ENCODE measurements around the gene ARSB.

The ARSB gene

DNA sequence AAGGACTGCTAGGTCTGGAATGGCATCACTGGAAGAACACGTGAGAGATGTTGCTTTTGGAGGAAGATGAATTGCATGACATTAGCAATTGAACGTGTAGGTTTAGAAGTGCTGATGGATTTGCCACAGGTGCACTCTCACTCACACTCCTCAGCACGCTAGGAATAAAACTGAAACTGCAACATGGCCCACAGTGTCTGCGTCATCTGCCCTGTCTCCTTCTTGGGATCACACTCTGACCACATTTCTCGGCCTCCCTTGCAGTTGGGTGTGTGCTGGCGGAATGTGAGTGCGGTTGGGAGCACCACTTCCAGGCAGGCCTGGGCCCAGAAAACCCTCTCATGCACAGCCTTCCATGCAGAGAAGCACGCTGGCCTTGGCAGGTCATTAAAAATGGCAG, 183.7 kb downstream of the ARSB start:
- no peak for ATAC-seq

DNA sequence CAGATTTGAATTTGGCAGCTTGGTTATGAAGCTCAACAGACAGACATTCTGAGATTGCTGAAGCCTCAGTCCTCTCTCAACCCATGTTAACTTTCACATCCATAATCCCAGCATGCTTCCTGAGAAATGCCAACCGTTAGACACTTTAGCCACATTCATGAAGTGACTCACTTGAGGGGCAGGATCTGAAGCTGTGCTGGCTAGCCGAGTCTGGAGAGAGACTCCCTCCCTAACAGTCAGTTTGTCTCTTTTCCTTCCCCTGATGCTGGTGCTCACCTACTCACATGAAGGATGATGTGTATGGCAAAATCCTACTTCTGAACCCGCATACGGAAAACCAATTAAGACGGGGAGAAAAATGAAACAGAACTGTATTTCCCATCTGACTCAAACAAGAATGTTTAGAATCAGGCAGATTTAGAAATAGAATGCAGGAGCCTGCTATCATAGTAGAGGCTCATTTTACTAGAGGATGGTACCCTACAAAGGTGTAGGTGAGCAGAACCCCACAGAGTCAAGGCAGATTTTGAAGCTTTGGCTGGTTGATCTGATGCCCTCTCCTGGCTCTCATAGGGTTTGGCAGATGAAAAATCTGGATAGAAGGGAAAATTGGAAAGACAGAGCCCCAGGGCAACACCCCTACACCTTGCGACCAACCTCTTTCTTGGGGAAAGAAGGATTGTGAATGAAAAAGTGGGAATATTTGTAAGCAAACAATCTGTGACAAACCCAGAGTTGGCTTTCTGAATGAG, 185.7 kb downstream of the ARSB start:
- no peak for ATAC-seq

DNA sequence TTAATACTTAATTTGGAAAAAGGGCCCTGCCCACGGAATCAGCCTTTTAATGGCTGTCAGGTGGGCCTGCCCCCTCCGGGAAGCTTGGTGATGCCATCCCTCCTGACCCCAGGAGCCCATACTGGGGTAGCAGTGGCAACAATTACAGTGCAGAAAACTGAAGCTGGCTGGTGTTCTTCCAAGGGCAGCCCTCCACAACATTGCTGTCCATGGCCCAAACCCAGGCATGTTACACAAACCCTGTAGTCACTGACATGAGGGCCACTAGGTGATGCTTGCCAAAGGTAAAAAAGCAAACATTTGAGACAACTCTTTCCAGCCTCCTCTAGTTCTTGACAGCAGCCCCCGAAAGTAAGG, 186.5 kb downstream of the ARSB start:
- no peak for ATAC-seq

DNA sequence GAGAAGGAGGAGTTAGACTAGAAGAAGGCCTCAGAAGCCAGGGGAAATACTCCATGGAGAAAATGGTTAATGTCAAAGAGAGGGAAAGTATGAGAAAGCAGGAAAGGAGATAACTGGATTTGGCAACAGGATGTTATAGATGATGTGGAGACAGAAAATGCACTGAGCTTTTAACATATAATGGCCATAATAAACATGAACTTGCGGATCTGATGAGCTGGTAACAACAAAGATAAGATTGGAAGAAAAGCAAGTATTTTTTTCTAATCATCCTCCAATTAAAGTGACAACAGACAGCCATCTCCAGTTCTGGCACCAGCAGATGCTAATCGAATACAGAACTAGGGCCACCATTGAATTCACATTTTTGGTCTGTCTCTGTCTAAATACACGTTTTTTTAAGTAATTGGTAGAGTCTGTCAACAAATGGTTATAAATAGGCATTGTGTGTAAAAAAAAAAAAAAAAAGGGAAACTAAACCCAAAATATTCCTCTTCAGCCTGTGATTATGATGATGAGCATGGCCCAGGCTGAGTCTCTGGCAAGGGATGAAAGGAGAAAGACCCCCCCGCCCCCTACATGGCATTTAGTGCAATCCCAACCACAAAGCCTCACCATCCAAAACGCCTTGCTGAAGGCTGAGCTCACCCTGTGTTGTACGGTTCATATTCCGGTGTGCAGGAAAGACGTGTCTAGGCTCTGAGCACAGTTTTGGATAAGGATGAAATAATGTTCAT, 187.0 kb downstream of the ARSB start:
- no peak for ATAC-seq

DNA sequence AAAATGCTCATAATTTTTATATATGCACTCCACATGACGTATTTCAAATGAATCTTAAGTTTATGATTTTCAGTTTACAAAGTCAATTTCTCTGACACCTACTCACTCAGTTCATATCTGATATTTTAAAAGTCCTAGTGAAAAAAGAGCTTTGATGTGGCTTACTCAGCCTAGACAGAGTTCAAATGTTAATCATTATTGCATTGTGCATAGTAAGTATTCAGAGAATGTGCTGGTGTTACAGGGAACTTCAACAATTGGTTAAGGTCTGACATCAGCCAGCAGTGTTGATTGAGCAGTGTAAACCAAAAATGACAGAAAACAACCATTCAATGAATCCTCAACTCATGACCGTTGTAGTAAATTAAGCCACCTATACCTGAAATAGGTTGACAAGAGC, 189.4 kb downstream of the ARSB start:
- peak; percentile 90 to 98 for ATAC-seq

DNA sequence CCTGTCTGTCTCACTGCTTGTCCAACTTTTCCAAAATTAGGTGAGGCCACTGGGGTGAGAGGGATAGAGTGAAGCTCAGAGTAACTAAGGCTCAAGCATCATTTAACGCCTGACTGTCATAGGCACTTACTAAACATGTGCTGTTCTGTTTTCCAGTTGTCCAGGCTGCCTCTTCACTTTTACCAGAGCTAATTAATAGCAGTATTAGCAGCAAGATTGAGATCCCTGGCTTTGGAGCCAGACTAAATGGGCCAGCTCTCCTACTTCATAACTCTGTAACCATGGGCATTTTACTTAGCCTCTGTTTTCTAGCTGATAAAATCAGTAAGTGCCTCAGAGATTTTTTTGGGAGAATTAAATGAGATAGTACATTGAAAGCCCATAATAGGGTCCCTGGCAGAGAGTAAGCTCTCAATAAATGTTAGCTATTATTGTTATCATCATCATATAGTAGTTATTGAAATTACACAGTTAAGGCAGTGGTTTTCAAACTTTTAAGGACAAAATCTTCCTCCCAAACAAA, 190.4 kb downstream of the ARSB start:
- no peak for ATAC-seq

DNA sequence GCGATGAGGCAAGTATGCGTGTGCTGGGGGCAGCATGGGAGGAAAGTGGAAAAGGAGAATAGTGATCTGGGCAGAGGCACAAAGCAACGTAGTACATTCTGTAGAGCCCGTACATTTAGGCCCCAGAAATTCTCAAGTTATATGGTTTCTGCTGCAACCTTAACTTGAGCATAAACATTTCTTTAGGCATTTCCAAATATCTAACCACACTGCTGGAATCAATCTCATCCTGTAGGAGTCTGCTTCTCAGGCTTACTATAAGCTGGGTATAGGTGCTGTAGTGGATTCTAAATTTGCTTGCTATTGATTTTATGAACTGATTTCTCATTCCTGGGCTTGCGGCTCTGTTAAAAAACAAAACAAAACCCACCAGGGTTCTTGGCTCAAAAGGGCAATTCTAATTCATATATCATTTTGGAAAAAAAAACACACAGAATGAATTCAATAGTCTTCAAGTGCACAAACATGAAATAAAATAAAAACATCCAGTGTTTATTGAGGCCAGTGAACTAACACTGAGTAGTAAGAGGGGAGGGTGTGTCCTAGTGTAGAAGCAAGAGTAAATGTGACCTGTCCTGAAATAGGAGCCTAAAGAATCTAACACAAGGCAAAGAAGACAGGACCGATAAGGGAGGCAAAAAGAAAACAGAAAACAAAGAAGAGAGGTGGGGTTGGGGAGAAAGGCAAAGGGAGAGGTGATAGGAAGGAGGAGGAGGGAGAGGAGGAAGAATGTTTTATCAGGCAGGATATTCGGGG, 191.0 kb downstream of the ARSB start:
- ATAC-seq, result no peak

DNA sequence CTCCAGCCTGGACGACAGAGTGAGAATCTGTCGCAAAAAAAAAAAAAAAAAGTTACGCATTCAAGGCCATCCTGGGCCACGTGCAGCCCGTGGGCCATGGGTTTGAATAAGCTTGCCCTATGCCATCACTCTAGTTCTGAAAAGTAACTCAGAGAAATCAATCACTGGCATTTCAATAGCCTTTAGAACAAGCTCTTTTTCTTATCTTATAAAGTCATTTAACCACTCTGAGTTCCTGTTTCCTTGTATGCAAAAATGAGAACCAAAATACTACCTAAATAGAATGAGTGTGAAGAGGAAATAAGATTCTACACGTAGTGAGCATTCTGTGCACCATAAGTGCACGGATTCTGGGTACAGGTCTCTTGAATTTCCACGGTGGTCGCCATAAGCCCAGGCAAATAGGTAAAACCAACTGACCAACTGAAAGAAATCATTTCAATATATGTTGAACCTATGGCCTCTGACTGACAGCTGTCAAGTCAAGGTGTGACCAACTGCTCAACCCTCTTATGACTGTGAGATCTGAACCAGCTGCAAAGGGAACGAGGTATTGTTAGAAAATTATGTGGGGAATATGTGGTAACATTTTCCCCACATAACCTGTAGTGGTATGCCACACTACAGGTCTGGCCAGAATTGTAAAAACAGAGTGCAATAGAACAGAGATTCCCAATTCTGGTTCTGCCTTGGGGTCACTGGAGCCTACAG, 192.6 kb downstream of the ARSB start:
- ATAC-seq, result no peak

DNA sequence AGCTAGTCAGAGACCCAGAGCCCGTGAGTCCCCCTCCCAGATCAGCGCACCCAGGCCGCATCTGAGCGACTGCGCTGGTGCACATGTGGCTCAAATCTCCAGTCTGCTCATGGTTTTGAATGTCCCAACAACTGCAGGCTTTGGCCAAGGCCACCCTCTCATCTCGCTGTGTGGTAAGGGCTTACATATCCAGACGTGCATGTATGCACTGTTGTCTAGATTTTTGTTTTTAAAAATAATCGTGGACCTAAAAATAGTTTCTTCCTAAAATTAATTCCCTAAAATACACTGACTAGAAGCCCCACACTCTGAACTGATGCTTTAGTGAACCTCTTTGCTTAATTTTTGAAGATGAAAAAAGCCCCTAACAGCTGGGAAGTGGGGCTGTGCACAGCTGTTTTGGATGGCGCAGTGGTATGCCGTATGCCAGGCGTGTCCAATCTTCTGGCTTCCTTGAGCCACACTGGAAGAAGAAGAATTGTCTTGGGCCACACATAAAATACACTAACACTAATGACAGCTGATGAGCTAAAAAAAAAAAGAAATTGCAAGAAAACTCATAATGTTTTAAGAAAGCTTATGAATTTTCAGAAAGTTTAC, 193.5 kb downstream of the ARSB start:
- no peak for ATAC-seq

DNA sequence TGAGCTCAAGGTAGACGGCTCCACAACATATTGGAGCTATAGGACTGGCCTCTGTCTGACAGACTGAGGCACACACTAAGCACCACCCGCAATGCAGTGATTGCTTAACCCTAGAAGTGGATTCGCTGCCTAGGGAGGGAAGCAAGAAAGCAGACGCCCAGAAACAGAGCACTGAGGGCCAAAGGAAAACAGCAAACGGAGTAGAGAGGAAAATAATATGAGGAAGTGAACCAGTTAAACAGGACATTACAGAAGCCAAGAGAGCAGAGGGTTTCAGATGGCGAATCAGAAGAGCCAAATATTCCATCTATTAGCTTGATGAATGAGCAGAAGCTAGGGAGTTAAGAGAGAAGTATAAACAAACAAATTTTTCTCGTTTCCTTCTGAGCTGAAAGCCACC, 197.3 kb downstream of the ARSB start:
- ATAC-seq, result no peak

DNA sequence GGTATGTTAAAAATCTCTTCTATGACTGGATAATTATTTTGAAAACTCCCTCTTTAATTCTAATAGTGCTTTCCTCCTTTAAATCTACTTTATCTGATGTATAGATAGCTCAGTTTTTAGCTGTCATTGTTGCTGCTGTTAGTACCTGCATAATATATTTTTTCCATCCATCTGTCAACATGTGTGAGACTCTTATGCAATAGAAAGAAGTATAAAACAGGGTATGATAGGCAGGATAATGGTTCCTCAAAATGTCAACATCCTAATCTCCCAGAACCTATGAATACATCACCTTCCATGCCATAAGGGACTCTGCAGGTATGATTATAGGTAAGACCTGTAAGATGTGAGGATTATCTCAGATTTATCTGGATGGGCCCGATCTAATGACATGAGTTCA, 199.7 kb downstream of the ARSB start:
- ATAC-seq, result no peak

DNA sequence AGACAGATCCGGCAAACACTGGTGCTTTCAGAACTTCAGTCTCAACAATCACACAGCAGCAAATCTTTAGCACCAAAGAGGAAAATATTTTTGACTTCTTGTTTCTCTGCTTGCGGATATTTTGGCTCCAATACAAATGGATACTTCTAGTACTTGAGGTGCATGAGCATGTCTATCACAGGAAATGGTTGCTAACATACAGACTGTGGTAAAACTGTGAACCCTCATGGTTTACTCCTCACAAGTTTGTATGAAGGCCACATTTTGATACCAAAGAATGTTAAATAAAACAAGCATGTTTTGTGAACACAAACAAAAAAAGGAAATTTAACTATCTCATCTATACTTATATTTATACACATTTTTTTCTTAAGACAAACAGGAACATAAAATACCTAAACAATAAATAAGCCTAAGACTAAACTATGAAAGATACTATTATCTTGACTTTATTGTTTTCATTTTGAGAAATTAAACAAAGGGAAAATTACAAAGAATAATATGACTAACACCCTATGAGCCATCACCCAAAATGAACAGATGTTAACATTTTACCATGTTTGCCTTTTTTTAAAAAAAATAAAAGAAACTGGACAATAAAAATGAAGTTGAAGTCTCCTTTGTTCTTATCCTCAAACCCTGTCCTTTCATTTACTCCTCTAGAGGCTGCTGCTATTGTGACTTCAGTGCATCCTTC, 201.5 kb downstream of the ARSB start:
- no peak for ATAC-seq

DNA sequence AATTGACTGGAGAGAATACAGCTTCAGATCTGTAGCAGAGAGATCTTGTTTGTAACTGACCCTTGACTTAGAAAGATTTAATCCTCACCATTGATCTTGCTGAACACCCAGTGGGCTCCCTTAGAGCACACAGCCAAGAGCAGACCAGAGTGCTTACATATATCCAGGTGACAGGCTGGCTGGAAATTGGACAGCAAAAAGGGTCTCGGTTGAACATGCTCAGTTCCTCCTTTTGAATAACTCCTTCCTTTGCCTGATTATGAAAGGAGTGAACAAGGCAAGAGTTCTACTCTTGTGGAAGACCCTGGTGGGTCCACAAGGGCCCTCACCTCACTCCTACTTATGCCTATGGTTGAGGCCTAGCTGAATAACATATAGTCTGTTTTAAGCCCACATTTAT, 202.4 kb downstream of the ARSB start:
- ATAC-seq, result no peak

DNA sequence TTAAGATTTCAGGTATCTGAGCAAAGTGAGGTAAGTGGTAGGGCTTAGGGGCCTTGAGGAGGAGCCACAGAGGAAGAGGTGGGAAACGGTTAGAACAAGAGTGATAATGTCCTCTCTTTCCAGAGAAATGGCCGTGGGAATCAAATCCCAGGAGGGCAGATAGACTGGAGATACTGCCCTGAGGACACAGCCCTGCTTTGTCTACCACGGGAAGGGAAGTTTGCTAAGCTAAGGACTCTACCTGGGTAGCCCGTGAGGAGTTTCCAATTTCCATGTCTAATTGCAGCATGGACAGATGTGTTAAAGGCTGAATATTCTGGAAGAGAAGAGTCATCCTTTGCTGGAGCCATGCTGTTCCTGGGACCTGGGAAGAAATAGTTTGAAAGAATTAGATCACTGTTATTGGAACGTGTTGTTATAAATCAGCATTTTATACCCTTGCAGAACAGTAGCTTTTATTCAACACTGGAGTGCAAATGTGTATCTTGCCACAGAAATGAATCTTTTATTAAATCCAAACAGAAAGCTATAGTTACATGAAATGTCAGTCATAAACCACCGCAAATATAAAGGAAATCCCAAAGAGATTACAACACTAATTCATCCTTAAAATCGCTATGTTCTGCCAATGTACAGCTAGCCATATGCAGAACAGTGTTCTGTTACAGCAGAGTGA, 203.4 kb downstream of the ARSB start:
- ATAC-seq, result no peak

DNA sequence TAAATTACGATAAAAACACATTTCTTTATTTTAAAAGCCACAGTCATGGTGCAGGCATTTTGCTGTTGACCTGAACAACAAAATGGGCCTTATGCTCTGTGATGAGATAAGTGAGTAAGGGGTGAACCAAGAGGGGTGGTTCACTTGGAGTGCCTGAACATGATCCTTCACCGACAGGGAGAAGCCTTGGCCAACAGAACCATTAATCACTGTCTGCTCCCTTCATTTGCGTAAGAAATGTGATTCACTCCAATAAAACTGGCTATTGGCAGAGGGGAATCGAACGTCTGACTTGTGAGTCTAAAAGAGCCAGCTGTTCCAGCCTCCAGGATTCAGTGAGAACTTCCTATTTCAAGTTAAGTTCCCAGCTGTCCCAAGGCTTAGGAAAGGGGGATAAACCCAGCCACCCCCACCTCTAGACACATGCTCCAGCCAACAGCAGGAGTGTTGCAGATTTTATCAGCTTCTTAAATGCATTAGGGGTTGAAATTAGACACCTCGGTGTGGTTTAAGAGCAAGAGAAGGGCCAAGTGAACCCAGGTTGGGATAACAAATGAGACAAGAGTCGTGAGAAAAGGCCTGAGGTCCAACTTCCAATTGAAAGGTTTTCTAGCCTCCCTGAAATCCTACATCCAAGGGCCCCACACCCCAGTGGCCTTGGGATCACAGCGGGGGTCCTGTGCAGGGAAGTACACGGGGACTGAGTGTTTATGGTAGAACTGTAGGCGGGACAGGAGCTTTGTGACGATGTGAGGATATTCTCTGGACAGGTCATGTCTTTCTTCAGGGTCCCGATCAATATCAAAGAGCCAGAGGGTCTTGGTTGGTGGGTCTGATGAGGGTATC, 205.1 kb downstream of the ARSB start:
- no peak for ATAC-seq

DNA sequence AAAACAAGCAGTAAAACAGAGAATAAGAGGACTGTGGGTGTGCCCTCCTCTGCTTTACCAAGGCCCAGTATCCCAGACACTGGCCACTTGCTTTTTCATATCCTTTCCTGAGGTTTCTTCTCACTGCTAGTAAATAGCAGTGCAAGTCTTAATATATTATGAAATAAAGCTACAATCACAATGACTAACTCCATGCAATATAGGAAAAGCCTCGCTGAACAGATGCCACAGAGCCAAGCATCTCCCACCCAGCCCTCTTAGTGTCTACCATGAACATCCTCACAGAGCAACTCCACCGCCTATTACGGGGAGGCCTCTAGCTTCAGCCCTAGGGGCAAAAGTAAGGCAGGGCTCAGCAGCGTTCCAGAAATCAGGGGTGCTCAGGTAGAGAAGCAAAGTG, 205.8 kb downstream of the ARSB start:
- no peak for ATAC-seq

DNA sequence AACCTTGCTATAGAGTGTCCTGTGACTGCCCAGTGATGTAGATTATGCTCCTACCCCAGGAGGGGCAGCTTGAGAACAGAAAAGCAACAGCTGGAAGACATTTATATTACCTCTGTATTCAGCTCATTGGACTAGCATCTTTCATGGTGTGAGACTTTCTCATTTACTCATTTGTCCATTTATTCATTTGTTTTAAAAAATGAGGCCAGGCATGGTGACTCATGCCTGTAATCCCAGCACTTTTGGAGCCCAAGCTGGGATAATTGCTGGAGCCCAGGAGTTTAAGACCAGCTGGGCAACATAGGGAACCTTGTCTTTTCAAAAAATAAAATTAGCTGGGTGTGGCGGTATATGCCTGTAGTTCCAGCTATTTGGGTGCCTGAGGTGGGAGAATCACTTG, 206.6 kb downstream of the ARSB start:
- ATAC-seq, result no peak

DNA sequence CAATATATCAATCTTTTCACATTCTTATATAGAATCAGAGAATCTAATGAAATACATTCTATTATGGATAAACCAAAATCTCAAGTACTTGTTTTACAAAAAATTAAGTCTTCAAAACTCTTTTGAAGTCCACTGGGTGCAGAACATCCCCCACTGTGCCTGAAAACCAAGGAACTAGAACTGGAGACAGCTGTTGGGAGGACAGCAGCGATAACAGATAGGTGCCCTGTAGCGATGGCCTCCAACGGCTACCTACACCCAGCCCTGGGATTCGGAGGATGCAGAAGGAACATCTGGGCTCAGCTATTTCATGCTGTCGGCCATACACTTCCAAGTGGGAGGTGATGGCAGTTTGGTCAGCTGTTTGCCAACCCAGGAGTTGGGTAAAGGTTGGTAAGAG, 207.2 kb downstream of the ARSB start:
- ATAC-seq, result no peak

DNA sequence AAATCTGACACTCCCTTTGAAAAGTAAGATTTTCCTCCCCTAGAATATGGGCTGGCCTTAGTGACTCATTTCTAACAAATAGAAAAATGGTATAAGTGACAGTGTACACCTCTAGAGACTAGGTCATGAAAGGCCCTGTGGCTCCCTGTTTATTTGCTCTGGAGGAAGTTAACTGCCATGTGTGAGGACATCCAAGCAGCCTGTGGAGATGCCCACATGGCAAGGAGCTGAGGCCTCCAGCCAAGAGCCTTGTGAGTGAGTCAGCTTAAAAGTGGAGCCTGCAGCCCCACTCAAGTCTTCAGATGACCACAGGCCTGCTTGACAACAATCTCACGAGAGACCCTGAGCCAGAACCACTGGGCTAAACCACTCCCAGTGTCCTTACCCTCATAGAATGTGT, 208.5 kb downstream of the ARSB start:
- ATAC-seq, result no peak

DNA sequence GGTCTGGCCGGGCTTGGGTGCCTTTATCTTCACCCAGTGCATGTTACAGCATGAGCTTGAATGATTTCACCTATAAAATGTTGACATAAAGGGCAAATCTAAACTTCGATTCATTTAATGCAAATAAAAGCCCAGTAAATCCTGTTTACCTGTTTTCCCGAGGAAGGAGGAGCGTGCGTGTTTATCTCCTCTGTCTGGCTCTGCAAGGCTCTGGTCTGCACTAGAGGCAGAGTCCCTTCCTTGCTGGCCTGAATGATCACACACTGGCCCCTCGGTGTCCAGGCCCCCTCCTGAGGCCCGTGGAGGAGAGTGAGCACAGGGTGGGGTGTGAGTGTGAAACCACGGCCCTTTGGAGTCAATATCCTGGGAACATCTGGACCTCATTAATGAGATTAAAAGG, 211.5 kb downstream of the ARSB start:
- no peak for ATAC-seq
